ENCODE data around the gene NF1.
"Not testable (repeated sequence)": the region's sequence is repeated elsewhere in the genome, so short reads cannot be mapped to it uniquely, and the experiment has no call there.

NF1 gene

DNA sequence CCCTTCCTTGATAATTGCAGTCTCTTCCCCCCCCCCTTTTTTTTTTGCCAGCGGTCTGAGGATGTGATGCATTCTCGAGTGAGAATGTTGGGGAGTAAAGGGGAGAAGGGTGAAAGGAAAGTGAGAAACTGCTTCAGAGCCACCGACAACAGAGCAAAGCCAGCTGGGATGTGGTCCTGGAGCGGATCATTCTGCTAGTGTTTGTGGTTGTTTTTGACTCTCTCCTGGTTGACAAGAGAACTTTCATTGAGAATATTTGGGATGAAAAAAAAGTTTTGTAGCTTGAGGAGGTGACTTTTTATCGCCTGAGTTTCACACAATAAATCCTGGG is 1.3 kb downstream of the NF1 start:
- TF ChIP-seq, protein P1, sequence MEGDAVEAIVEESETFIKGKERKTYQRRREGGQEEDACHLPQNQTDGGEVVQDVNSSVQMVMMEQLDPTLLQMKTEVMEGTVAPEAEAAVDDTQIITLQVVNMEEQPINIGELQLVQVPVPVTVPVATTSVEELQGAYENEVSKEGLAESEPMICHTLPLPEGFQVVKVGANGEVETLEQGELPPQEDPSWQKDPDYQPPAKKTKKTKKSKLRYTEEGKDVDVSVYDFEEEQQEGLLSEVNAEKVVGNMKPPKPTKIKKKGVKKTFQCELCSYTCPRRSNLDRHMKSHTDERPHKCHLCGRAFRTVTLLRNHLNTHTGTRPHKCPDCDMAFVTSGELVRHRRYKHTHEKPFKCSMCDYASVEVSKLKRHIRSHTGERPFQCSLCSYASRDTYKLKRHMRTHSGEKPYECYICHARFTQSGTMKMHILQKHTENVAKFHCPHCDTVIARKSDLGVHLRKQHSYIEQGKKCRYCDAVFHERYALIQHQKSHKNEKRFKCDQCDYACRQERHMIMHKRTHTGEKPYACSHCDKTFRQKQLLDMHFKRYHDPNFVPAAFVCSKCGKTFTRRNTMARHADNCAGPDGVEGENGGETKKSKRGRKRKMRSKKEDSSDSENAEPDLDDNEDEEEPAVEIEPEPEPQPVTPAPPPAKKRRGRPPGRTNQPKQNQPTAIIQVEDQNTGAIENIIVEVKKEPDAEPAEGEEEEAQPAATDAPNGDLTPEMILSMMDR (IDR thresholded peaks at IDR 0.05; ENCODE audit: extremely low read depth, missing control alignments) = no peak
- DNase-seq (ENCODE audit: low spot score) = peak; percentile 19

DNA sequence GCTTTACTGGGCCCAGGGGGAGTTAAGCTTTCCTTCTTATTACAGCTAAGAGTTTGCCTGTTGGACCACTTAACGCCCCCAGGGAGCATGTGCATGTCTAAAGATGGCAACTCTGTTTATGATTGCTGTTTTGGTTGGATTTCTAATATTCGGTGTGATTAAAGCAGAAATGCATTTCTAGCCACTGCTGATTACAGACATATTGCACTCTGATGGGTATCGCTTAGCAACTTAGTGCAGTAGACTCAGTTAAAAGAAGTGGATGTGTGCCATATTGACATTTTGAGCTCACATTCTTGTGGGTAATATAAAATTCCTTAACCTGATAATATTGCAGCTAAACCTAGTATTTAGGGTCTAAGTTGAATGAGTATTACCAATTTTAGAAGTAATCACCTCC is 4.2 kb downstream of the NF1 start:
- TF ChIP-seq, protein P1 (IDR thresholded peaks at IDR 0.05; ENCODE audit: extremely low read depth, missing control alignments) = no peak
- no peak for DNase-seq (ENCODE audit: low spot score)

DNA sequence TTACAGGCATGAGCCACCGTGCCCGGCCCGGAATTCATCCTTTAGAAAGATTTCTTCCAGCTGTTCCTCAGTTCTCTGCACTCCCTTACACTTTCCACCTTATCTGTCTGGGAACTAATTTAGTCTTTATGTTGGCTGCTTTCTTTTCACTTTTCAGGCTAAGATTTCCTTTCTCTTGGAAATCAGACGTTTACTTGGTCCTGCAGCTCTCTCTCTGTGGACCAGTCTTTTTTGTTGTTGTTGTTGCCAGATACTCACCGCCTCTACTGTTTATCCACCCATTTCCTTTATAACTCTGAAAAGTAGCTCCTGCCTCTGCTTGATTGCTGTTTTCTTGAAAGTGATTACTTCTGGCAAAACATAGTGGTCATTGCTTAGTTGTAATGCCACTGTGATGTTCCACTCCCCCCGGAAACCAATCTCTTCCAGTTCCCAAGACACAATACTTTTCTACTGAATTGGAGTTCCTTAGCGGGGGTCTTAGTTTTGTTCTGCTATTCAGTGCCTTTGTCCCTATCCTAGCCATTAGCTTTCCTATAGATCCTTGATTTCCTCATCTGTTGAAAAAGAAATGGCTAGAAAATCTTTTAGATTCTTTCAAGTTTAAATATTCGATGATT is 6.2 kb downstream of the NF1 start:
- no peak for DNase-seq (ENCODE audit: low spot score)
- TF ChIP-seq, protein P1 (IDR thresholded peaks at IDR 0.05; ENCODE audit: extremely low read depth, missing control alignments) = no peak

DNA sequence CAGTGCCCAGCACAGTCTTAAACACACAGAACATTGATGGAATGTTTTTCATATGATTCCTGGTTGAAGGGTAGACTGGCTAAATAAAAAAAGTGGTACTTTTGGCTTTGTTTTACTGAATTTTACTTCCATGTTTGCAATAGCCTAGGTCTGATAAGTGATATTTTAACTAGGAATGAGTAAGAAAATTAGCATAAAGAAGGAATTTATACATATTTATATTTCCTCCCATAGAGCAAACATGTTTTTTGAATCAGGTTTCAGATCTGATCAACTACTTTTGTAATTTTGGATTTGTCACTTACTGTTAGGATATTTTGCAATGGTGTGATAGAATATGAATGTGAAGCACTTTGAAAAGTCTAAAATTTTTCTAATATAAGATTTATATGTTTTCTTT is 7.2 kb downstream of the NF1 start:
- no peak for DNase-seq (ENCODE audit: low spot score)
- TF ChIP-seq, protein P1 (IDR thresholded peaks at IDR 0.05; ENCODE audit: extremely low read depth, missing control alignments) = no peak

DNA sequence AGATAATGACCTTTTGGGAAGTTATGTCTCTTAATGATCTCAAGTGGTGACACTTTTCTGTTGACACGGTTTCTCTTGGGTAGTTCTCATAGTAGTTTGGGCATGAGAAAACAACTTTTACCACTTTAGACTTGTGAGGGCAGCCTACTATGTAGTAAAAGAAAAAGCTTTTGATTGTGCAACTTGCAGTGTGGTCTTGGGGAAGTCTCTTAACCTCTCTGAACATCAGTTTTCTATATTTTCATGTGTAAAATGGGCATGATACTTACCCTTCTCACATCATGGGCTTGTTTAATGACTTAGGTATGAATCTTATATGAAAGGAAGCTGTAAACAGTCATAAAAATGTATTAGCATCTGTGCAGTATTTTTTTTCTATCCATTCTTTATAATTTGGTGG is 11.2 kb downstream of the NF1 start:
- DNase-seq (ENCODE audit: low spot score) = no peak
- TF ChIP-seq, protein P1 (IDR thresholded peaks at IDR 0.05; ENCODE audit: extremely low read depth, missing control alignments) = no peak

DNA sequence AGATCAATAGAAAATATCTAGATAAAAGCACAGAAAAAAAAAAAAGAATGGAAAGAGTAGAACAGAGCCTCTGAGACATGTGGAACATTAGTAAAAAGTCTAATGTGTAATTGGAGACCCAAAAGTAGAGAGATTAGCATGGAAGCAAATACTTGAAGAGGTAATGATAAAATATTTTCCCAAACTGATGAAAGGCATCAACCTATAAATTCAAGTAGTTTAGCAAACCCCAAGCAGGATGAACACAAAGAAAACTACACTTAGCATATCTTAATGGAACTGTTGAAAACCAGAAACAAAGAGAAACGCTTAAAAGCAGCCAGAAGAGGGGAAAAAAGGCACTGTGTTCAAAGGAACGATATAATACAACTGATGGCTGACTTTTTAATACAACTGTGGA is 16.4 kb downstream of the NF1 start:
- DNase-seq (ENCODE audit: low spot score) = no peak
- TF ChIP-seq, protein P1 (IDR thresholded peaks at IDR 0.05; ENCODE audit: extremely low read depth, missing control alignments) = no peak

DNA sequence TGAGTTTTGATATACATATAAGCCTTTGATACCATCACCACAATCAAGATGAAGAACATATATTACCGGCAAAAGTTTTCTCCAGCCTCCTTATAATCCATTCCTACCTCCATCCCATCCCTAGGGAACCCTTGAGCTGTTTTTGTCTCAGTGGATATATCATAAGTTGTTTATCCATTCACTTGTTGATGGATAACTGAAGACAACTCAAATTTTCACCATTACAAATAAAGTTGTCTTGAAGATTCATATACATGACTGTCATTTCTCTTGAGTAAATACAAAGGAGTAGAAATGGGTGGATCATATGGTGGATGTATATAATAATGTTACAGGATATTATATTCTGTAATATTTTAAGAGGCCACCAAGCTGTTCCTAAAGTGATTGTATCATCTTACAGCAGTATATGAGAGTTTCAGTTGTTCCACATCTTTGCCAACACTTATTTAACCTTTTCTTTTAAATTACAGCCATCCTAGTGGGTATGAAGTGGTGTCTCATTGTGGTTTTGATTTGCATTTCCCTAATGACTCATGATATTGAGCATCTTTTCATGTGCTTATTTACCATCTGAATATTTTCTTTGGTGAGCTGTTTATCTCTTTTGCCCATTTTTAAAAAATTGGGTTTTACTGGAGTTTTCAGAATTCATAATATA is 17.4 kb downstream of the NF1 start:
- TF ChIP-seq, protein P1 (IDR thresholded peaks at IDR 0.05; ENCODE audit: extremely low read depth, missing control alignments) = no peak
- DNase-seq (ENCODE audit: low spot score) = no peak

DNA sequence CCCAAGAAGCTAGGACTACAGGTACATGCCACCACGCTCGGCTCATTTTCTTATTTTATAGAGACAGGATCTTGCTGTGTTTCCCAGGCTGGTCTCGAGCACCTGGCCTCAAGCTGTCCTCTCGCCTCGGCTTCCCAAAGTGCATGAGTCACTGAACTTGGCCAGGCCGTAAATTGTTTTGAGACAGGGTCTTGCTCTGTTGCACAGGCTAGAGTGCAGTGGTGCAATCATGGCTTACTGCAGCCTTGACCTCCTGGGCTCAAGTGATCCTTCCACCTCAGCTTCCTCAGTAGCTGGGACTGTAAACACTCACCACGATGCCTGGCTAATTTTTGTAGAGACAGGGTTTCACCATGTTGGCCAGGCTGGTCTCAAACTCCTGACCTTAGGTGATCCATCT is 18.6 kb downstream of the NF1 start:
- not testable (repeated sequence) for DNase-seq (ENCODE audit: low spot score)
